LNCaP clone FGC (cell line): ENCODE measurements around the gene NOTCH1.

Experiments used
- DNase-seq: peaks from one replicate; pipeline ENCODE4 v3.0.0-alpha.2; 2011; ENCODE audit warnings: low read depth
- H3K4me3 ChIP-seq: 2 replicates; pipeline ENCODE4 v1.5.1; 2011; ENCODE audit warnings: mild to moderate bottlenecking, low read depth, low read length, control low read depth
- CTCF ChIP-seq: IDR thresholded peaks from 2 replicates; pipeline ENCODE4 v1.5.1; 2012; ENCODE audit warnings: mild to moderate bottlenecking; ENCODE audit not compliant: control insufficient read depth, insufficient read depth; ENCODE audit errors: extremely low read depth

Gene NOTCH1

GRCh38 chr9:136488247-136489214 lies 57.3 kb downstream of the NOTCH1 start:
- peak; percentile 26 for DNase-seq
- peak; percentile 96 for TF ChIP-seq CTCF
- H3K4me3 ChIP-seq: no peak overlapping the region

- no peak for DNase-seq
- no peak overlapping the region for H3K4me3 ChIP-seq
Measured at GRCh38 chr9:136487672-136488071, 58.2 kb downstream of the NOTCH1 start.

GRCh38 chr9:136486823-136487620 lies 58.8 kb downstream of the NOTCH1 start:
- DNase-seq: no peak
- no peak for TF ChIP-seq CTCF
- no peak overlapping the region for H3K4me3 ChIP-seq

More at GRCh38 chr9:136487672-136488071, 58.2 kb downstream of the NOTCH1 start:
- TF ChIP-seq CTCF: no peak

- no peak for DNase-seq
- no peak for TF ChIP-seq CTCF
Measured at GRCh38 chr9:136486131-136486530, 59.7 kb downstream of the NOTCH1 start.

GRCh38 chr9:136485049-136486045 lies 60.5 kb downstream of the NOTCH1 start:
- peak; percentile 88 for TF ChIP-seq CTCF
- DNase-seq: peak; percentile 34
- peak overlapping the region; percentile 69 for H3K4me3 ChIP-seq

More at GRCh38 chr9:136486131-136486530, 59.7 kb downstream of the NOTCH1 start:
- no peak overlapping the region for H3K4me3 ChIP-seq
